OCI-LY1 (cell line): ENCODE measurements around the gene PFDN4.

Experiments used
- EZH2 ChIP-seq: fragments of 200-600 bp; sonication (generic), shearing (Covaris generic); IDR thresholded peaks from 2 replicates; pipeline ENCODE4 v1.8.0; 2017; ENCODE audit warnings: borderline replicate concordance, mixed run types, mild to moderate bottlenecking, antibody characterized with exemption, low read length, moderate library complexity, mixed read lengths
- TF ChIP-seq, protein P1 (sequence below): fragments of 200-600 bp; sonication (generic), shearing (Covaris generic); IDR thresholded peaks from 2 replicates; pipeline ENCODE4 v1.5.1; 2017; ENCODE audit warnings: mild to moderate bottlenecking, antibody characterized with exemption, low read length, moderate library complexity, mixed read lengths

DNA sequence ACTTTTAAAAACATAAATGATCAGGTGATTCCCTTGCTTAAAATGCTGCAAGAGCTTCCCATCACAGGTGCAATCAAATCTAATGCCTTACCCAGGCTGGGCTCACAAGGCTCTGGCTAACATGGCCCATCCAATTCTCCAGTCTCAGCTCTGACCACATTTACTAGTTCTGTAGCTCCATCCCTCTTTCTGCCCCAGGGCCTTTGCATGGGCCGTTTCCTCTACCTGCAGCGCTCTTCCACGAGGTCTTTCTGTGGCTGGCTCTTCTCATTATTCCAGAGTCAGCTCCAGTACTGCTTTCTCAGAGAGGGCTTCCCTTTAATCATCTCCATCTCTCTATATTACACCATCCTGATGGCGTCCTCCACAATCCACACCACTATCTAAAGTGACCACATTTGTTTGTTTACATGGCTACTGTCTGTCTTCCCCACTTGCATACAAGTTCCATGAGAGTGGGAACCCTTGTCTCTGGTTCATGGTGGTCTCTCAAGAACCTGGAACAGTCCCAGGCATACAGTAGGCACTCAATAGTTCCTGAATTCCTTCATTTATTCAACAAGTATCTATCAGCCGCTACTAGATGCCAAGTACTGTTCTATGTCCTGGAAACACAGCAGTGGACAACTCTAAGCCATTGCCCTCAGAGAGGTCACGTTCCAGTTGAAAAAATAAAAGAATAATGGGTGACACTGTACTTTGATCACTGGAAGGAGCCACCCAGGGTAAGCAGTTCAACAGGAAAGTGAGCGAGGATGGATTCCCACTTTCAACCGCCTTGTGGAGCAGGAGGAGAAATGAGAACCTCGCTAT, 46.7 kb upstream of the PFDN4 start:
- TF ChIP-seq, protein P1, sequence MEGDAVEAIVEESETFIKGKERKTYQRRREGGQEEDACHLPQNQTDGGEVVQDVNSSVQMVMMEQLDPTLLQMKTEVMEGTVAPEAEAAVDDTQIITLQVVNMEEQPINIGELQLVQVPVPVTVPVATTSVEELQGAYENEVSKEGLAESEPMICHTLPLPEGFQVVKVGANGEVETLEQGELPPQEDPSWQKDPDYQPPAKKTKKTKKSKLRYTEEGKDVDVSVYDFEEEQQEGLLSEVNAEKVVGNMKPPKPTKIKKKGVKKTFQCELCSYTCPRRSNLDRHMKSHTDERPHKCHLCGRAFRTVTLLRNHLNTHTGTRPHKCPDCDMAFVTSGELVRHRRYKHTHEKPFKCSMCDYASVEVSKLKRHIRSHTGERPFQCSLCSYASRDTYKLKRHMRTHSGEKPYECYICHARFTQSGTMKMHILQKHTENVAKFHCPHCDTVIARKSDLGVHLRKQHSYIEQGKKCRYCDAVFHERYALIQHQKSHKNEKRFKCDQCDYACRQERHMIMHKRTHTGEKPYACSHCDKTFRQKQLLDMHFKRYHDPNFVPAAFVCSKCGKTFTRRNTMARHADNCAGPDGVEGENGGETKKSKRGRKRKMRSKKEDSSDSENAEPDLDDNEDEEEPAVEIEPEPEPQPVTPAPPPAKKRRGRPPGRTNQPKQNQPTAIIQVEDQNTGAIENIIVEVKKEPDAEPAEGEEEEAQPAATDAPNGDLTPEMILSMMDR, result no peak
- no peak for TF ChIP-seq EZH2
